Caki2 (cell line): ENCODE data around the gene CNPY3. TPM values are rescaled to one million over a fixed set of nuclear protein-coding genes. Genes with fewer than 3 reads are reported as not detected.

Experiments
- total RNA-seq: library from RNA; depleted of rRNA; stranded (reverse); fragments of >200 nt; shearing (Covaris generic); gene quantifications from 2 replicates; pipeline ENCODE4 v1.2.3, GENCODE V29; 2014; ENCODE audit warnings: low replicate concordance; rRNA removed

Gene CNPY3
- total RNA-seq, 1 experiment from 2014 or later, result 69.2 TPM

Other genes with a start within 250 kb of the CNPY3 start
- not detected in 2 replicates for gene PRPH2, start 206.9 kb upstream of the CNPY3 start, total RNA-seq
- 52.0 and 61.2 TPM in 2 replicates for gene TBCC, start 183.4 kb upstream of the CNPY3 start, total RNA-seq
- gene BICRAL, start 147.4 kb upstream of the CNPY3 start, total RNA-seq, result 1.9 TPM in 2 replicates
- gene RPL7L1, start 49.9 kb upstream of the CNPY3 start, total RNA-seq, result 116 and 181 TPM in 2 replicates
- not detected in 2 replicates for gene PTCRA, start 13.4 kb upstream of the CNPY3 start, total RNA-seq
- gene GNMT, start 31.3 kb downstream of the CNPY3 start, total RNA-seq, result 1.5 TPM in 1 of 2 replicates, not detected in the other
- 29.2 and 31.4 TPM in 2 replicates for gene PEX6, start 49.7 kb downstream of the CNPY3 start, total RNA-seq
- 41.1 and 50.7 TPM in 2 replicates for gene PPP2R5D, start 55.1 kb downstream of the CNPY3 start, total RNA-seq
- gene MEA1, start 84.5 kb downstream of the CNPY3 start, total RNA-seq, result 192 and 200 TPM in 2 replicates
- 140 and 145 TPM in 2 replicates for gene KLHDC3, start 84.8 kb downstream of the CNPY3 start, total RNA-seq
- gene RRP36, start 92.1 kb downstream of the CNPY3 start, total RNA-seq, result 79.1 and 98.6 TPM in 2 replicates
- gene CUL7, start 124.4 kb downstream of the CNPY3 start, total RNA-seq, result 39.2 TPM in 2 replicates
- gene MRPL2, start 130.0 kb downstream of the CNPY3 start, total RNA-seq, result 47.5 and 50.5 TPM in 2 replicates
- 49.3 and 61.6 TPM in 2 replicates for gene KLC4, start 130.2 kb downstream of the CNPY3 start, total RNA-seq
- gene PTK7, start 146.8 kb downstream of the CNPY3 start, total RNA-seq, result 45.4 and 69.5 TPM in 2 replicates
- 16.4 and 26.1 TPM in 2 replicates for gene SRF, start 241.8 kb downstream of the CNPY3 start, total RNA-seq